T1000 (cell line): ENCODE results near the gene ALK.

ENCODE experiments used
- DNase-seq: peaks from one replicate; lab custom pipeline; 2025; ENCODE audit warnings: mixed read lengths; lab: John Stamatoyannopoulos, UW

The ALK gene

DNA sequence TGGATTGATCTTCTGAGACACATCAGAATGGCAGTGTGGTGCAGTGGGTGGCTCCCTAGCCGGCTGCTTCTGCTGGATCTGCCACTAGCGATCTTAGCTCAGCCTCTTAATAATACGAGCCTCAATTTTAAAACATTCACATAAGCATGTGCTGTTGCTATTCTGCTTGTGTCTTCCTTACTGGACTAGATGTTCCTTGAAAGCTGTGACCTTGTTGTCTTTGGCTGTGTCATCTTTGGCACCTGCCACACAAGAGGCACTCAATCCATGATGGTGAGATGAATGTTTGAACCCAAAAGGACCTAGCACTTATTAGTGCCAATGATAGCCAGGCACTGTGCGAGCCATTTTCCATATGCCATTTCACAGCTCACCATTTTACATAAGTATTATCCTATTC, 393.0 kb downstream of the ALK start:
- DNase-seq = no peak

GRCh38 chr2:29527947-29528346, 393.4 kb downstream of the ALK start:
- no peak for DNase-seq

- DNase-seq = no peak
Observed at GRCh38 chr2:29526587-29527586, 394.5 kb downstream of the ALK start.

GRCh38 chr2:29525921-29526320, 395.5 kb downstream of the ALK start:
- DNase-seq = no peak

DNA sequence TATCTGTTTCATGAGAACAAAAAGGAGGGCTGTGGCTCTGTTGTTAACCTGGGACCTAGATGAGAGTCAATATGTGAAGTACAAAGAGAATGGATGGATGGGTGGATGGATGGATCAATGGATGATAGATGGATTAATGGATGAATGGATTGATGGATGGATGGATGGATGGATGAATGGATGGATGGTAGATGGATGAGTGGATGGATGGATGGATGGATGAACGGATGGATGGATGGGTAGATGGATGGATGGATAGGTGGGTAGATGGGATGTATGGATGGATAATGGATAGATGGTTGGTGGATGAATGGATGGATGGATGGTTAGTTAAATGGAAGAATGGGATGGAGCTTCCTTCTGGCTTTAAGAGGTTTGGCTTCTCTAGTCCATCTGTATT, 396.7 kb downstream of the ALK start:
- DNase-seq = no peak

DNA sequence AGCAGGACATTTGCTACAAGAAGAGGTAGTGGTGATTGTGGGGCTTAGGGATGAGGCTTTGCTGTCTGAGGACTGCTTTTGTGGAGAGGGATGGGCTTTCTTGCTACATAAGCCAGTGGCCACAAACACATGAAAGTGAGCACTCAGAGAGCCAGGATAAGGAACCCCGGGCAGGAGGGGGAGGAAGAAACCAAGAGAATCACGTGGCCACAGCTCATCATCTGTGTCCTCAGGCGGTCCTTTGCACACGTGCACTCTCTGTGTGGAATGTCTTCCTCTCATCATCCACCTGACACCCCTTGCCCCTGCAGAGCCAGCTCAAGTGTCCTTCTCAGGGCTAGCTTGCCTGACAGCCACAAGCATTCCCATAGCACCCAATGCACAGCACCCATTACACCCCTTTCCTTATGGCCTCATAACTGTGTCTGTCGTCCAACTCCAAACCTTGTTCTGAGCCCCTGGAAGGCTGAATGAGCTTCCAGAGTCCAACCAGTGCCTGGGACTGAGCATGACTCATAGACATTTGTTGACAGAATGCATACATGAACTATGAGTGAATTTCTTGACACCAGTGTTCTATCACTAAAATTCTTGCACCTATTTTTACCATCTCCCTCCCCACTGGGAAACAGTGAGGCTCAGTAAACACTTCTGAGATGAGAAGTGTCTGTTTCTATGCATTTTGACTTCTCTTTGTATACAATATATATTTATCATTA, 398.3 kb downstream of the ALK start:
- DNase-seq = no peak

DNA sequence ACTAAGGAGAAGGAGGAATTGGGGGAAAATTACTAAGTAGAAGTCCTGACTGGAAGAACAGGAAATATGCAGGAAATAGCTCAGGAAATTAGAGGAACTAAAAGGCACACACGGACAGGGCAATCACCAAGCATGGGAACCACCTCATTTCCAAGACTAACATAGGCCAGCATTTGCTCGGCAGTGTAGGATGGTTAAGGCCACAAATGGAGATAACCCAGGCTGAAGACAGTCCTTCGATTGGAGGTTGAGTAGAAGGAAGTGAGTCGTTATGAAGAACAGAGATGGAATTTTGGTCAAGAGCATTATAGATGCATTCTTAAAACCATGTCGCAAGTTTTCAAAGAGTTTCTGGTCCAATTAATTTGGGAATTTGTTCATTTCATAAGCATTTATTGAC, 401.4 kb downstream of the ALK start:
- DNase-seq = no peak

- DNase-seq = no peak
Observed at GRCh38 chr2:29519338-29519925, 402.0 kb downstream of the ALK start.

DNA sequence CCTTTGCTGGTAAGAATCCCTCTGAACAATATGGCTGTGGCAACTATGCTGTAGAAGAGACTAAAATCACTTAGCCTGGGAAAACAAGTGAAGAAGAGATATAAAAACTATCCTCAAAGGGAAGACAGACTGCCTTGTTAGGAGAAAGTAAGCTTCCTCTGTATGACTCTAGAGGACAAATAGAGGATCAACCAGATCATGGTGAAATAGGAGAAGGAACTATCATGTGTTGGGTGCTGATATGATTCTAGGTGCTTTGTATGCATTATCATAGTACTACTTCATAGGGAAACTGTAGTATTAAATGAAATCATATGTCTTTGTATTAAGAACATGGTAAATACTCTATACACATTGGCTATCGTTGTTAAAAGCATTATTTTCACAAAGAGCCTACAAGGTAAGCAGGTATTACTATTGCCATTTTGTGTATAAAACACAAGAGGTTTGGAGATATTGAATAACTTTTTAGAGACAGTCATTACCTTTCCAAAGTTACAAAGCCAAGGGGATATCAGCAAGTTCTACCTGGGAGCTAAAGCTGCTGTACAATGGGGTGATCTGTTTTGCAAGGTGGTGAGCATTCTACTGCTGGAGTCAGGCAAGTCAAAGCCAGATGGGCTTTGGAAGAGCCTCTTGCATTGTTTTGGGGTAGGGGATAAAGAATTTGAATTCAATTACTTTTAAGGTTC, 402.6 kb downstream of the ALK start:
- no peak for DNase-seq

GRCh38 chr2:29518010-29518409, 403.4 kb downstream of the ALK start:
- no peak for DNase-seq

- DNase-seq = no peak
Observed at GRCh38 chr2:29517413-29517812, 404.0 kb downstream of the ALK start.

- no peak for DNase-seq
Observed at GRCh38 chr2:29516767-29517166, 404.6 kb downstream of the ALK start.

DNA sequence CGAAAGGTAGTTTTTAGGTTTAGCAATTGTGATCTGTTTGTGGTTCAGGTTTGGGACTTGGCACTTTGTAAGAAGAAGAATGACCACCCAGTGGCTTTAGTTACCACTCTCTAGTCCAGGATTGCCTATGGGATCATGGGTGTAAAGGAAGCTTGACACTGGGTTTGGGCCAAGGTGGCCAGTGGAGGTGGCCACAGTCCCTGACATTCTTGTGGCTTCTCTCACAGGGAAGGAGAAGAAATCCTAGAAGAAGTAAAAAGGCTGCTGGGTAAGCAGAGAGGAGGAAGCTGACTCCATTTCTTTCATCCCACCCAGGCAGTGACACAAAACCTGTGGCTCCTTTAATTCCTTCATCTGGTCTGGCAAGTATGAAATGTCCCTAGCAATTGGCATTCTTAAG, 411.5 kb downstream of the ALK start:
- DNase-seq = no peak

DNA sequence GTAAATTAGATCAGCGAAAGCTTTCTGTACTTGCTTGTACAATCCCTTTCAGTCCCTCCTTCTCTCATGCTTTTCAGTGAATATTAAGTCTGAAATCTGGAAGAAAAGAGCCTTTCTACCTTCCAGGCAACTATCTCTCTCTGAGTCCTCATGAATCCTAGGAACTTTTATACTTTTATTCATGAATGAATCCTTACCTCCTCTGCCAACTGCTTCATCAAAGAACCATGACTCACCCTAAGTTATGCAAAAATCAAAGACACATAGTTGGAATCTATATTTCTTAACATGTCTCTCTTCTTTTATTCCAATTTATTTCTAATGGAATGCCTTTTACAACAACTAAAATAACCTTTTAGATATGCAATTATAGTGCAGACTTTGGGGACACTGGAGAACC, 412.0 kb downstream of the ALK start:
- DNase-seq = no peak

GRCh38 chr2:29504746-29505145, 416.6 kb downstream of the ALK start:
- DNase-seq = no peak

GRCh38 chr2:29502460-29502911, 418.9 kb downstream of the ALK start:
- no peak for DNase-seq

DNA sequence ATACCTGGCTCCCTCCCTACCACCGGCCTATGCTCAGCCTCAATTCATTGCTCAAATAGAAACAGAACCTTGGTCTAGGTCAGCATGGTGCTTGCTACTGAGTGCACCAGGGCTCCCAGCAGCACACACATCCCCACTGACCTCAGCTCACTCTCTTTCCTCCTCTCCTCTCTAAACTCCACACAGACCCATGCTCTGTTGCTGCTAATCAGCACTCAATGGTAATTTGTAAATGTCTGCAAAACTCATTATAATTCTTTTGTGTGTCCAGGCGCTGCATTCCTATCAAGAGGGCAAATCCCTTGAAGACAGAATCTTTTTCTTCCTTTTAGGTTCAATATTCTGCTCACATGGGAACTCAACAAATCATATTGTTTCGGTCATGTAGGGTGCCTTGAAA, 424.0 kb downstream of the ALK start:
- no peak for DNase-seq

GRCh38 chr2:29496198-29496597, 425.2 kb downstream of the ALK start:
- DNase-seq = no peak

- DNase-seq = no peak
Observed at GRCh38 chr2:29495536-29496060, 425.8 kb downstream of the ALK start.

DNA sequence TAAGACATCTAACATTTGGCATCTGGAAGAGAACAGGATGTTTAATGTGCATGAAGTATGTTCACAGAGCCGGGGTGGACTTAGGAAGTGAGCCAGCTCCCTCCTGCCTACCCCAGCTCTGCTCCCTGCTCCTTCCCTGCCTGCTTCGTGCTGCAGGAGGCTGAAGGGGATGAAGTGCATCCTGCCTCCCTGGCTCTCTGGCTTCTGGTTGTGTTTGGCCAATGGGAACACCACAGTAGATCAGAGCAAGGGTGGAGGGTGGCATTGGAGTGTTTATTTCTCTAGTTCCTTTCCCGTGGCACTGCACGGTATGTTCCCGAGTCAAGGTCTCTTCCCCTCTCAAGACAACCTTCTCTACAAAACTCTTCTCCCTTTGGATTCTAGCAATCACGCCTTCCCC, 426.3 kb downstream of the ALK start:
- DNase-seq = no peak

DNA sequence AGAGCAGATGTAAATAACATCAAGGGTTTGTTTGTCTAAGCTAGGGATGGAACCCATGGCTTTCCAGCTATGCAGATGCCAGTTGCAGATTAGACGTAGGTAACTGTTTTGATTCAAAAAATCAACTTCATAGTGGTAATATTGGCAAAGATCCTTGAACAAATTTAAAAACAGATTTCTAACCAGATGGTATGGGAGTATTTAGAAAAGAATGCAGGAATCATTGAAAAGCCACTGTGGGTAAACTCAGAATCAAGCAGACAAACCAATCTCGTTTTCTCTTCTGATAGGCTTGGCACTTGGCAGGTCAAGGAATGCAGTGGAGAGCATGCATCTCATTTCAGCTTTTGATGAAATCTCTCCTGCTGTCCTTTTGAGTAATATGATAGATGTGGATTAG, 428.7 kb downstream of the ALK start:
- DNase-seq = no peak

DNA sequence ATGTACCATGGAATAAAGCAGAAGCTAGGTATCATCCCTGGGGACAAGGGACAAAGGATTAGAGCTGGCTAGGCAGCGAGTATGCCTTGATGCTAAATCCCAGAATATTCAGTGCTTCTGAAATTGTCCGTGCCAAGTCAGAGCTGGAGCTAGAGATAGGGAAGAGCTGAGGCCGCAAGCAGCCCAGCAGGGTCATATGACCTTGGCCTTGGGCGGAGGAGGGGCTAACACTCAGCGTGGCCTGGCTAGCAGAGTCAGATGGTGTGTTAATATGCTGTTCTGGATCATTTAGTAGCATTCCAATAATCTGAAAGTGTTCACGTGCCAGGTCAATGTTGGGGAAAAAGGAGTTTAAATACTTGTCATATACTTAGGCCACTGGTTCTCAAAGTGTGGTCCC, 431.3 kb downstream of the ALK start:
- no peak for DNase-seq
